Nephron progenitor cell (in vitro differentiated cells): ENCODE results near the gene ALDH1L1.

ENCODE experiments used
- DNase-seq: peaks from one replicate; pipeline ENCODE4 v3.0.0; 2021
- H3K27ac Mint-ChIP-seq: 2 replicates; pipeline ENCODE4 v1.8.0; 2021; ENCODE audit warnings: mild to moderate bottlenecking, moderate library complexity, mixed read lengths
- H3K27me3 Mint-ChIP-seq: 2 replicates; pipeline ENCODE4 v1.8.0; 2021; ENCODE audit warnings: mild to moderate bottlenecking, low read depth, mixed read lengths; ENCODE audit not compliant: poor library complexity
- H3K36me3 Mint-ChIP-seq: 2 replicates; pipeline ENCODE4 v1.8.0; 2021; ENCODE audit warnings: low read depth, mixed read lengths
- H3K4me1 Mint-ChIP-seq: 2 replicates; pipeline ENCODE4 v1.8.0; 2021; ENCODE audit warnings: mixed read lengths
- H3K4me3 Mint-ChIP-seq: 2 replicates; pipeline ENCODE4 v1.8.0; 2021; ENCODE audit warnings: mild to moderate bottlenecking, moderate library complexity, mixed read lengths
- H3K9me3 Mint-ChIP-seq: 2 replicates; pipeline ENCODE4 v1.8.0; 2021; ENCODE audit warnings: mild to moderate bottlenecking, moderate library complexity, mixed read lengths
- TF ChIP-seq, protein P1 (sequence below): fragments of 200-600 bp; sonication (generic); IDR thresholded peaks from 2 replicates; pipeline ENCODE4 v1.5.0; 2021; ENCODE audit warnings: antibody characterized with exemption

ALDH1L1 gene

GRCh38 chr3:126136428-126137220, 43.8 kb downstream of the ALDH1L1 start:
- TF ChIP-seq, protein P1, sequence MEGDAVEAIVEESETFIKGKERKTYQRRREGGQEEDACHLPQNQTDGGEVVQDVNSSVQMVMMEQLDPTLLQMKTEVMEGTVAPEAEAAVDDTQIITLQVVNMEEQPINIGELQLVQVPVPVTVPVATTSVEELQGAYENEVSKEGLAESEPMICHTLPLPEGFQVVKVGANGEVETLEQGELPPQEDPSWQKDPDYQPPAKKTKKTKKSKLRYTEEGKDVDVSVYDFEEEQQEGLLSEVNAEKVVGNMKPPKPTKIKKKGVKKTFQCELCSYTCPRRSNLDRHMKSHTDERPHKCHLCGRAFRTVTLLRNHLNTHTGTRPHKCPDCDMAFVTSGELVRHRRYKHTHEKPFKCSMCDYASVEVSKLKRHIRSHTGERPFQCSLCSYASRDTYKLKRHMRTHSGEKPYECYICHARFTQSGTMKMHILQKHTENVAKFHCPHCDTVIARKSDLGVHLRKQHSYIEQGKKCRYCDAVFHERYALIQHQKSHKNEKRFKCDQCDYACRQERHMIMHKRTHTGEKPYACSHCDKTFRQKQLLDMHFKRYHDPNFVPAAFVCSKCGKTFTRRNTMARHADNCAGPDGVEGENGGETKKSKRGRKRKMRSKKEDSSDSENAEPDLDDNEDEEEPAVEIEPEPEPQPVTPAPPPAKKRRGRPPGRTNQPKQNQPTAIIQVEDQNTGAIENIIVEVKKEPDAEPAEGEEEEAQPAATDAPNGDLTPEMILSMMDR = no peak
- DNase-seq = no peak

GRCh38 chr3:126135406-126136076, 44.8 kb downstream of the ALDH1L1 start:
- H3K4me1 Mint-ChIP-seq = peaks cover 23% of the 10 kb centered on the region
- no peak overlapping the region for H3K4me3 Mint-ChIP-seq
- TF ChIP-seq, protein P1 = no peak
- DNase-seq = no peak
- H3K9me3 Mint-ChIP-seq = no peaks in the 10 kb centered on the region
- H3K27me3 Mint-ChIP-seq = peaks cover 32% of the 10 kb centered on the region
- no peaks in the 10 kb centered on the region for H3K36me3 Mint-ChIP-seq
- H3K27ac Mint-ChIP-seq = no peak overlapping the region

More at GRCh38 chr3:126136428-126137220, 43.8 kb downstream of the ALDH1L1 start:
- H3K9me3 Mint-ChIP-seq = no peaks in the 10 kb centered on the region
- no peak overlapping the region for H3K4me3 Mint-ChIP-seq
- H3K27me3 Mint-ChIP-seq = peaks cover 42% of the 10 kb centered on the region
- H3K36me3 Mint-ChIP-seq = no peaks in the 10 kb centered on the region
- H3K4me1 Mint-ChIP-seq = peaks cover 21% of the 10 kb centered on the region
- H3K27ac Mint-ChIP-seq = no peak overlapping the region

DNA sequence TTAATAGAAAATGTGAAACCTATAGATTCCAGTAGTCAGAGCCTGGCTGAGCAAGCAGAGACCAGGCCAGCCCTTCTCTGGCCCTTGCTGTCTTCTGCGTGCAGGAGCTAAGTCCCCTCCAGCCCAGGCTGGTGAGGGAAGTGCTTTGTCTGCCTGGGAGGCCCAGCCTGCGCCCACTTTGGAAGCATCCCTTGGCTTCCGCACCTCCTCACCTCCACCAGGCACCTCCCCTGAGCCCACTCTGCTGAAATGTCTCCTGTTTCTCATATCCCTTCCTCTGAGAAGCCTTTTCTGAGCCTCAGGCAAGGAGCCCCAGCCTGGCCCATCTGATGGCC, 45.3 kb downstream of the ALDH1L1 start:
- H3K27ac Mint-ChIP-seq = no peak overlapping the region
- peaks cover 31% of the 10 kb centered on the region for H3K27me3 Mint-ChIP-seq
- H3K36me3 Mint-ChIP-seq = no peaks in the 10 kb centered on the region
- H3K9me3 Mint-ChIP-seq = no peaks in the 10 kb centered on the region
- H3K4me3 Mint-ChIP-seq = no peak overlapping the region
- no peak for DNase-seq
- TF ChIP-seq, protein P1 = no peak
- peaks cover 23% of the 10 kb centered on the region for H3K4me1 Mint-ChIP-seq

DNA sequence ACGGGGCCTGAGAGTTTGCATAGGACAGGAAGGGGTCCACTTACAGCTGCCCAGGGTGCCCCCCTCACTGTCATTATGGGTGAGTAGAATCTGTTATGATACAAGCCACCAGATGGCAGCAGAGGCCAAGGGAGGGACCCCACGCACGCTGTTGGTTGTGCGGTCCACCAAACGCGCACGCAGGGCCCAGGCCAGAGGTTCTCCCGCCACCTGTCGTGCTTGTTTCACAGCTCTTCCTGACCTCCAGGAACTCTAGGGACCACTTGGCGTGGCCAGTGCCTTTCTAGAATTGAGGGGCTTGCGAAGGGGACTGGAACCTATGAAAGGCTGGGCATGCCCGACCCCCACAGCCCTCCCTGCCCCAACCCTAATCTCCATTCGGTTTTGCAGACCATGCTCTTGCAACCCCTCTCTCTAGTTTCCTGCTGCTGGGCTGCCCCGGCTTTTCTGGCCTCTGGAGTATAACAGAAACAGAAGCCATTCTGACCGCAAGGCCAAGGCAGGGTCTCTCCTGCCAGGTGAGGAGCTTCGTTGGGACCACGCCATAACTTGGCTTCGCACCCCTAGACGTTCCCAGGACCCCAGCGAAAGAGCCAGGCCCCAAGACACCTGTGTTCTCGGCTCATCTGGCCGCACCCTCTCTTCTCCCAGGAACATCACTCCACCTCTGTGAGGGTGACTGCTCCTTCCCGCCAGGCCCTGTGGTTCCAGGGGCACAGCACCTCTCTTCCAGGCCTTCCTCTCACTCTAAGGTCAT, 46.0 kb downstream of the ALDH1L1 start:
- peaks cover 23% of the 10 kb centered on the region for H3K4me1 Mint-ChIP-seq
- no peaks in the 10 kb centered on the region for H3K9me3 Mint-ChIP-seq
- H3K27ac Mint-ChIP-seq = no peak overlapping the region
- no peak overlapping the region for H3K4me3 Mint-ChIP-seq
- TF ChIP-seq, protein P1 = peak; percentile 84
- peaks cover 28% of the 10 kb centered on the region for H3K27me3 Mint-ChIP-seq
- no peaks in the 10 kb centered on the region for H3K36me3 Mint-ChIP-seq
- peak; percentile 85 for DNase-seq

DNA sequence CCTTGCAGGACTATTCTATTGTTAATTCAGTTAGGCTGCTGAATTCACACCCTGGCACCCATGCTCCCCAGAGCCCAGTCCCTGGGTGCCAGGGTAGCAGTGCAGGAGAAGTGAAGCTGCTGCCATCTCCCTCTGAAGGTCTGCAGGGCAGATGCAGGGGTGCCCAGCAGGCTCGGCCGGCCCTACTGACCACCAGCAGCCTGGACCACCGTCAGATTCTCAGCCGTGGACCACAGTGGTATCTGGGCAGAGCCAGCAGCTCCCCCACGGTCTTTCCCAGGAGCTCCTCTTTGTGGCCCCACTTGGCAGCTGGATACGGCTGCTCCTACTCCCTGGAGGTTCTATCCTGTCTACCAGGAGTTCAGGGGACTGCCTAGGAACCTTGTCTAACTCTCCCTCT, 46.8 kb downstream of the ALDH1L1 start:
- Mint-ChIP-seq H3K27me3 (peaks cover 23% of the 10 kb centered on the region), H3K4me3 (no peak overlapping the region), H3K27ac (no peak overlapping the region), H3K9me3 (no peaks in the 10 kb centered on the region), H3K36me3 (no peaks in the 10 kb centered on the region), H3K4me1 (peaks cover 23% of the 10 kb centered on the region)
- TF ChIP-seq, protein P1 = no peak
- no peak for DNase-seq
